HCT116 (cell line): ENCODE results near the gene CAMK2N1. TPM values are rescaled to one million over a fixed set of nuclear protein-coding genes. Genes with fewer than 3 reads are reported as not detected.

ENCODE experiments used
- ATAC-seq: fragments of 200-7000 bp; cut with Tn5 transposase; 2 replicates; pipeline ENCODE4 v1.9.1; 2020; ENCODE audit warnings: mild to moderate bottlenecking, moderate library complexity
- BruUV-seq: library from RNA; stranded (reverse); fragments of 400-500 nt; replicated peaks from 2 replicates; lab custom pipeline; 2021; lab: Mats Ljungman, UMichigan
- CTCF ChIA-PET: fragments of 300-600 bp; sonication (Branson Sonifier 250); formaldehyde crosslinking; loops from one replicate; lab custom pipeline; 2021; ENCODE audit warnings: antibody characterized with exemption; lab: Charles Lee
- POLR2A ChIA-PET: fragments of 300-600, 350-600 bp; sonication (Branson Sonifier 250); formaldehyde crosslinking; loops from one replicate; lab custom pipeline; 2021; ENCODE audit warnings: antibody characterized with exemption; lab: Charles Lee
- RAD21 ChIA-PET, 2 experiments: fragments of 300-600 bp; sonication (Branson Sonifier 250); formaldehyde crosslinking; loops; one replicate each; lab custom pipeline; 2023; ENCODE audit warnings: low total read pairs in 2 of 2; ENCODE audit not compliant: uncharacterized antibody in 2 of 2, unreplicated experiment in 2 of 2, low non-redundant PET in 1 of 2; lab: Charles Lee
- DNase-seq: peaks from one replicate; pipeline ENCODE4 v3.0.0-alpha.2; 2010; ENCODE audit warnings: low read depth, low spot score
- H2AFZ ChIP-seq: fragments of 200-600 bp; shearing (Covaris generic), sonication (generic); 2 replicates; pipeline ENCODE4 v1.6.1; 2017; ENCODE audit warnings: low read depth, mixed run types, mixed read lengths, antibody characterized with exemption, low read length; ENCODE audit not compliant: poor library complexity, severe bottlenecking
- H3K27ac ChIP-seq: 2 replicates; pipeline ENCODE4 v1.5.1; 2012; ENCODE audit warnings: low read depth, low read length
- H3K27me3 ChIP-seq: fragments of 200-600 bp; sonication (generic); 2 replicates; pipeline ENCODE4 v1.6.1; 2016; ENCODE audit warnings: mixed run types, low read length, mixed read lengths; ENCODE audit not compliant: insufficient read depth
- H3K36me3 ChIP-seq, 2 experiments: fragments of 200-500 bp in 1 of 2; fragments of 200-600 bp in 1 of 2; sonication (Bioruptor generic) in 1 of 2; sonication (generic) in 1 of 2; 2 replicates each; pipeline versions ENCODE4 v1.5.1 to v1.6.1; 2014 to 2016; ENCODE audit warnings: low read length in 2 of 2, inconsistent platforms in 1 of 2, mixed read lengths in 1 of 2, mixed run types in 1 of 2; ENCODE audit not compliant: insufficient read depth in 2 of 2, control insufficient read depth in 1 of 2
- H3K4me1 ChIP-seq, 2 experiments: fragments of 200-600 bp in 1 of 2; sonication (generic) in 1 of 2; 2 replicates each; pipeline versions ENCODE4 v1.5.1 to v1.6.1; 2012 to 2017; ENCODE audit warnings: low read length in 2 of 2, inconsistent platforms in 1 of 2, mild to moderate bottlenecking in 1 of 2, mixed read lengths in 1 of 2, mixed run types in 1 of 2, moderate library complexity in 1 of 2; ENCODE audit not compliant: insufficient read depth in 2 of 2, control insufficient read depth in 1 of 2
- H3K4me2 ChIP-seq: fragments of 200-600 bp; sonication (generic); 2 replicates; pipeline ENCODE4 v1.6.1; 2017; ENCODE audit warnings: mixed run types, low read length, mixed read lengths
- H3K4me3 ChIP-seq, 2 experiments: fragments of 200-600 bp in 1 of 2; sonication (generic) in 1 of 2; replicated peaks in 1 of 2; 2 replicates each; pipeline ENCODE4 v1.5.1; 2011 to 2016; ENCODE audit warnings: low read length in 2 of 2, control low read depth in 1 of 2, low read depth in 1 of 2, mild to moderate bottlenecking in 1 of 2, mixed read lengths in 1 of 2, mixed run types in 1 of 2
- H3K79me2 ChIP-seq: fragments of 200-600 bp; sonication (generic); 2 replicates; pipeline ENCODE4 v1.6.1; 2017; ENCODE audit warnings: mild to moderate bottlenecking, mixed run types, low read length, moderate library complexity, mixed read lengths; ENCODE audit not compliant: insufficient read depth
- H3K9ac ChIP-seq: fragments of 200-600 bp; sonication (generic); 2 replicates; pipeline ENCODE4 v1.6.1; 2016; ENCODE audit warnings: low read length, mixed read lengths
- H3K9me2 ChIP-seq: fragments of 200-600 bp; sonication (generic), shearing (Covaris generic); 2 replicates; pipeline ENCODE4 v1.6.1; 2017; ENCODE audit warnings: mixed run types, mild to moderate bottlenecking, moderate library complexity; ENCODE audit not compliant: insufficient read depth
- H3K9me3 ChIP-seq, 2 experiments: fragments of 200-500 bp in 1 of 2; fragments of 200-600 bp in 1 of 2; sonication (Bioruptor generic) in 1 of 2; sonication (generic) in 1 of 2; 2 replicates each; pipeline ENCODE4 v1.6.1; 2014 to 2017; ENCODE audit warnings: low read length in 2 of 2, mixed read lengths in 2 of 2, inconsistent platforms in 1 of 2, low read depth in 1 of 2, mild to moderate bottlenecking in 1 of 2, mixed run types in 1 of 2, moderate library complexity in 1 of 2; ENCODE audit not compliant: control insufficient read depth in 1 of 2, insufficient read depth in 1 of 2
- H4K20me1 ChIP-seq: fragments of 200-600 bp; sonication (generic), shearing (Covaris generic); 2 replicates; pipeline ENCODE4 v1.6.1; 2017; ENCODE audit warnings: mixed run types, mild to moderate bottlenecking, moderate library complexity; ENCODE audit not compliant: insufficient read depth
- FOSL1 ChIP-seq: IDR thresholded peaks from 2 replicates; pipeline ENCODE4 v1.6.1; 2012; ENCODE audit warnings: low read depth
- POLR2AphosphoS5 ChIP-seq: IDR thresholded peaks from 2 replicates; pipeline ENCODE4 v1.6.1; 2011; ENCODE audit warnings: mild to moderate bottlenecking, low read depth, low read length, moderate library complexity
- RAD21 ChIP-seq: IDR thresholded peaks from 2 replicates; pipeline ENCODE4 v1.6.1; 2012; ENCODE audit warnings: low read depth, mild to moderate bottlenecking
- SP1 ChIP-seq: IDR thresholded peaks from 2 replicates; pipeline ENCODE4 v1.6.1; 2012; ENCODE audit warnings: low read depth
- YY1 ChIP-seq: IDR thresholded peaks from 2 replicates; pipeline ENCODE4 v1.6.1; 2011; ENCODE audit warnings: low read length, low read depth, moderate library complexity, mild to moderate bottlenecking; ENCODE audit not compliant: insufficient replicate concordance; ENCODE audit errors: extremely low read depth
- ZNF274 ChIP-seq: fragments of 200-500 bp; sonication (Bioruptor generic); IDR thresholded peaks from 2 replicates; pipeline ENCODE4 v1.6.1; 2014; ENCODE audit warnings: mild to moderate bottlenecking, low read depth, low read length, inconsistent platforms
- intact Hi-C: fragments of 100-400 bp; cut with micrococcal nuclease; formaldehyde crosslinking; loops from 2 replicates; pipeline ENCODE4 v1.10.0; 2022
- total RNA-seq: library from RNA; stranded (reverse); gene quantifications from one replicate; pipeline ENCODE4 v1.2.1, GENCODE V29; 2021; ENCODE audit not compliant: unreplicated experiment
- TF ChIP-seq, protein P1 (sequence below): IDR thresholded peaks from 2 replicates; pipeline ENCODE4 v1.6.1; 2012; ENCODE audit warnings: low read depth
- TF ChIP-seq, protein P2 (sequence below): IDR thresholded peaks from 2 replicates; pipeline ENCODE4 v1.6.1; 2012

The CAMK2N1 gene
- total RNA-seq, 1 experiment from 2014 or later = 20.5 TPM

DNA sequence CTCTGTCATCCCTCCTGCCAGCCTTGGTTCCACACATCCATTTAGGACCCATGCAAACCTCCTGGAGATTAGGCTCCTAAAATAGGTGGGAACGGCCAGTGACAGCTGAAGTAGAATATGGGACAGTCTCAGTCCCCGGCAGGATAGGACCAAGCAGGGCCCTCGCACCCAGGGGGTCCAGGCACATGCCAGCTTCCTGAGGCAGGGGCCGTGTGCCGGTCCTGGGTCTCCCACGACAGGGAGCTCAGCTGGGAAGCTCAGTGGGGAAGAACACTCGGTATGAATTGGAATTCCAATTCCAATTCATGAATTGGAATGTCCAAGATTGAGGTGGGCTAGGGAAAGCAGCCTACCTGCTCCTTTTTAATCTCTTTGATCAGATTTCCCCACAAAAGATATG lies 12.1 kb upstream of the CAMK2N1 start:
- no peaks in the 10 kb centered on the region for H4K20me1 ChIP-seq
- peaks cover 12% of the 10 kb centered on the region for H3K79me2 ChIP-seq
- no peaks in the 10 kb centered on the region for H3K27me3 ChIP-seq
- ChIA-PET POLR2A (no interaction called here), CTCF (no interaction called here), RAD21 (no interaction called here)
- no peak for DNase-seq
- no peak for ATAC-seq
- no peaks in the 10 kb centered on the region for H3K9me2 ChIP-seq
- no peak overlapping the region for H3K4me2 ChIP-seq
- TF ChIP-seq POLR2AphosphoS5 (no peak; the same call in 1 of the 2 replicates), FOSL1 (no peak), RAD21 (no peak), SP1 (no peak), ZNF274 (no peak), YY1 (no peak)
- TF ChIP-seq, protein P1, sequence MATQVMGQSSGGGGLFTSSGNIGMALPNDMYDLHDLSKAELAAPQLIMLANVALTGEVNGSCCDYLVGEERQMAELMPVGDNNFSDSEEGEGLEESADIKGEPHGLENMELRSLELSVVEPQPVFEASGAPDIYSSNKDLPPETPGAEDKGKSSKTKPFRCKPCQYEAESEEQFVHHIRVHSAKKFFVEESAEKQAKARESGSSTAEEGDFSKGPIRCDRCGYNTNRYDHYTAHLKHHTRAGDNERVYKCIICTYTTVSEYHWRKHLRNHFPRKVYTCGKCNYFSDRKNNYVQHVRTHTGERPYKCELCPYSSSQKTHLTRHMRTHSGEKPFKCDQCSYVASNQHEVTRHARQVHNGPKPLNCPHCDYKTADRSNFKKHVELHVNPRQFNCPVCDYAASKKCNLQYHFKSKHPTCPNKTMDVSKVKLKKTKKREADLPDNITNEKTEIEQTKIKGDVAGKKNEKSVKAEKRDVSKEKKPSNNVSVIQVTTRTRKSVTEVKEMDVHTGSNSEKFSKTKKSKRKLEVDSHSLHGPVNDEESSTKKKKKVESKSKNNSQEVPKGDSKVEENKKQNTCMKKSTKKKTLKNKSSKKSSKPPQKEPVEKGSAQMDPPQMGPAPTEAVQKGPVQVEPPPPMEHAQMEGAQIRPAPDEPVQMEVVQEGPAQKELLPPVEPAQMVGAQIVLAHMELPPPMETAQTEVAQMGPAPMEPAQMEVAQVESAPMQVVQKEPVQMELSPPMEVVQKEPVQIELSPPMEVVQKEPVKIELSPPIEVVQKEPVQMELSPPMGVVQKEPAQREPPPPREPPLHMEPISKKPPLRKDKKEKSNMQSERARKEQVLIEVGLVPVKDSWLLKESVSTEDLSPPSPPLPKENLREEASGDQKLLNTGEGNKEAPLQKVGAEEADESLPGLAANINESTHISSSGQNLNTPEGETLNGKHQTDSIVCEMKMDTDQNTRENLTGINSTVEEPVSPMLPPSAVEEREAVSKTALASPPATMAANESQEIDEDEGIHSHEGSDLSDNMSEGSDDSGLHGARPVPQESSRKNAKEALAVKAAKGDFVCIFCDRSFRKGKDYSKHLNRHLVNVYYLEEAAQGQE = no peak
- TF ChIP-seq, protein P2, sequence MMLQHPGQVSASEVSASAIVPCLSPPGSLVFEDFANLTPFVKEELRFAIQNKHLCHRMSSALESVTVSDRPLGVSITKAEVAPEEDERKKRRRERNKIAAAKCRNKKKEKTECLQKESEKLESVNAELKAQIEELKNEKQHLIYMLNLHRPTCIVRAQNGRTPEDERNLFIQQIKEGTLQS = no peak
- no peak overlapping the region for H3K27ac ChIP-seq
- peaks cover 30 to 50% of the 10 kb centered on the region in 2 experiments for H3K4me1 ChIP-seq
- peaks cover 15 to 39% of the 10 kb centered on the region in 2 experiments; a peak in 3 of 4 replicates for H3K36me3 ChIP-seq
- no peak overlapping the region for H3K9ac ChIP-seq
- no peak overlapping the region for H2AFZ ChIP-seq
- intact Hi-C loops = no loop called here
- no peak overlapping the region for H3K4me3 ChIP-seq
- no TSS peak for BruUV-seq
- H3K9me3 ChIP-seq = no peaks in the 10 kb centered on the region
